Measurements from ENCODE around the gene CD300LD. TPM values are rescaled to one million over a fixed set of nuclear protein-coding genes. Genes with fewer than 3 reads are reported as not detected.

The CD300LD gene
- total RNA-seq (2022): not detected in 2 replicates
- not detected for Bru-seq, nascent RNA
- BruChase-seq, experiment 1, labeled RNA remaining after a 6-hour chase: not detected
- BruChase-seq, experiment 2, labeled RNA remaining after a 2-hour chase: not detected
- long read RNA-seq: 0 reads

DNA sequence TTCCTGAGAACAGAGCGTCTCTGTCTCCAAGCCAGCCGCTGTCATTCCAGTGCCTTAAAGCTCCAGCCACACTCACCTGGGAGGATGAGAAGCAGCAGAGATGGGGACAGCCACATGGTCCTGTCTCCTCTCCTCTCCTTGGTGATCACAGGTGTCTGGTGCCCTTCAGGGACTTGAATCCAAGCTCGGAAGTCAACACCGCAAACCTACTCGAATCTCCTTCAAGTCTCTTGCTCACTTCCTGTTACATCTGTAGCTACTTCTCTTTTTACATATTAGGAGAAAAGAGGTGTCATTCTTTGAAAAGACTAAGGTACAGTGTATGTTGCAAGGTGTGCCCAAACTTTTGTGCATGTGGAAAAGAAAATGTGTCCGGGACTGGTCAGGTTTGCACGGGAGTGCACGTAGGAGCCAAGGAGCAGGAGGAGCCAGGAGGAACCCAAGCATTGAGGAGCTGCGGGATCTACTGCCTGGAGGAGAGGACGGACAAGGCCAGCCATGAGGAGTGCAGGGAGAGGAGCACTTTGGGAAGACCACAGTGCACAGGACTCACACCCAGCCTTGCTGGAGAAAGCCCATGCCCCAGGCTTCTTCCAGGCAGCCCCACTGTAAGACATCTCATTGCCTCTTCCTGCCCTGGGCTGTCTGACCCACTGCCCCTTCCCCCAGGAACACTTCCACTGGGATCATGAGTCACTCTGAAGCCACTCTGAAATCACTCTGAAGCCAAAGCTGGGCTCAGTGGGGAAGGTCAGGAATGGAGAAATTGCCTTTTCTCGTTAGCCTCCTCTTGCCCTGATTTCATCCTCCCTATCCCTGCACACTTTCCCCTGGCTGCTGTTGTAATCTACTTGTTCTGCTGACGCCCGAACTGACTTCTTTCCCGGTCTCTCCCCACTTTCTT, at the start of gene CD300LD:
CD300LD (minus strand) TSS at position 197 of the 904 bp plus-strand sequence; CDS start at position 116, 81 bp downstream.
- TF ChIP-seq, protein P1, sequence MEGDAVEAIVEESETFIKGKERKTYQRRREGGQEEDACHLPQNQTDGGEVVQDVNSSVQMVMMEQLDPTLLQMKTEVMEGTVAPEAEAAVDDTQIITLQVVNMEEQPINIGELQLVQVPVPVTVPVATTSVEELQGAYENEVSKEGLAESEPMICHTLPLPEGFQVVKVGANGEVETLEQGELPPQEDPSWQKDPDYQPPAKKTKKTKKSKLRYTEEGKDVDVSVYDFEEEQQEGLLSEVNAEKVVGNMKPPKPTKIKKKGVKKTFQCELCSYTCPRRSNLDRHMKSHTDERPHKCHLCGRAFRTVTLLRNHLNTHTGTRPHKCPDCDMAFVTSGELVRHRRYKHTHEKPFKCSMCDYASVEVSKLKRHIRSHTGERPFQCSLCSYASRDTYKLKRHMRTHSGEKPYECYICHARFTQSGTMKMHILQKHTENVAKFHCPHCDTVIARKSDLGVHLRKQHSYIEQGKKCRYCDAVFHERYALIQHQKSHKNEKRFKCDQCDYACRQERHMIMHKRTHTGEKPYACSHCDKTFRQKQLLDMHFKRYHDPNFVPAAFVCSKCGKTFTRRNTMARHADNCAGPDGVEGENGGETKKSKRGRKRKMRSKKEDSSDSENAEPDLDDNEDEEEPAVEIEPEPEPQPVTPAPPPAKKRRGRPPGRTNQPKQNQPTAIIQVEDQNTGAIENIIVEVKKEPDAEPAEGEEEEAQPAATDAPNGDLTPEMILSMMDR (IDR thresholded peaks at IDR 0.05; ENCODE audit: unreplicated experiment): no peak
- intact Hi-C loops (cut with micrococcal nuclease): no loop called here
- no peaks in the 10 kb centered on the region for H3K36me3 Mint-ChIP-seq (ENCODE audit: insufficient read depth, unreplicated experiment)
- no peak within 1 kb of the TSS for H3K4me3 Mint-ChIP-seq (ENCODE audit: unreplicated experiment)
- no peaks in the 10 kb centered on the region for H3K9me3 Mint-ChIP-seq (ENCODE audit: unreplicated experiment)
- ChIA-PET POLR2A (interaction anchor here (1.8 kb wide), 1 partner anchor 23 kb away, joined by 6 read pairs; no protein-coding TSS in a partner anchor), CTCF (interaction anchor here (0.9 to 1.8 kb wide), 2 partner anchors 8 to 213 kb away, joined by 3 to 5 read pairs; no protein-coding TSS in a partner anchor)
- H3K27ac Mint-ChIP-seq (ENCODE audit: low read depth, unreplicated experiment): no peak within 1 kb of the TSS
- peaks cover 10% of the 10 kb centered on the region for H3K4me1 Mint-ChIP-seq (ENCODE audit: insufficient read depth, unreplicated experiment)
- no peak for DNase-seq (ENCODE audit: unreplicated experiment)
- BruUV-seq (replicated peaks): no TSS peak
- H3K27me3 Mint-ChIP-seq (ENCODE audit: insufficient read depth, unreplicated experiment): no peaks in the 10 kb centered on the region

DNA sequence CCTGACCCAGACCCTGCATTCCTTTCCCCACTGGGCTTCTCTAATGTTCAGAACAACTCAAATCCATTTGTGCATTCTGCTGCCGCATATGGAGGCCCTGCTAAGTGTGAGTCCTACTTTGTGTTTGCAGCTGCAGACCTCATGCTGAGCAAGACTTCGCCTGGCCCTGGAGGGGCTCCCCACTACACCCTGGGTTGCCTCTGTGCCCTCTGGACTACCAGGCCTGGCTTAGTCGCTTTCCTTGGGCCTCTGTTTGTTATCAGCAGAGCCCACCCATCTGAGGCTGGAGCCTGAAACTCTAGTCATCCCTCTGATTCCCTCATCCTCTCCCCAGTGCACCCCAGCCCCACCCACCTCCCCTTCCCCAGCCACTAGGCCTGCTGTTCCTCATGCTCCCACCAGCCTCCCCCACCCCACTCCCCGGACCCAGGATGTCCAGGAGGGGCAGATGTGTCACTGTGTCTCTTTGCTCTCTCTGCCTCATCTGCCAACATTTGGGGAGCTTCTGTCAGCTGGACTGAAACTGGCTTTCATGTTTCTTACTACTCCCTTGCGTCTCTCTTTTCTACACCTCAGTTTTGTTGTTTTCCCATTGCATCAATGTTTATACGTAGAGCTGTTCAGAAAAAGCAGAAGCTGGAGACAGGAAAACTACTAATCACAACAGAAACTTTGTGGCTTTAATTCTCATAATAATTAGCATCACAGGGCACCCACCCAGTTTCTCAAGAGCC, 49.3 kb upstream of the CD300LD start:
- no TSS peak for BruUV-seq (replicated peaks)
- no peaks in the 10 kb centered on the region for H3K9me3 Mint-ChIP-seq (ENCODE audit: unreplicated experiment)
- H3K4me1 Mint-ChIP-seq (ENCODE audit: insufficient read depth, unreplicated experiment): no peaks in the 10 kb centered on the region
- ChIA-PET CTCF (no interaction called here), POLR2A (no interaction called here)
- H3K27ac Mint-ChIP-seq (ENCODE audit: low read depth, unreplicated experiment): no peak overlapping the region
- intact Hi-C loops (cut with micrococcal nuclease): no loop called here
- TF ChIP-seq, protein P1 (IDR thresholded peaks at IDR 0.05; ENCODE audit: unreplicated experiment): no peak
- H3K36me3 Mint-ChIP-seq (ENCODE audit: insufficient read depth, unreplicated experiment): no peaks in the 10 kb centered on the region
- H3K4me3 Mint-ChIP-seq (ENCODE audit: unreplicated experiment): no peak overlapping the region
- H3K27me3 Mint-ChIP-seq (ENCODE audit: insufficient read depth, unreplicated experiment): peaks cover 35% of the 10 kb centered on the region
- DNase-seq (ENCODE audit: unreplicated experiment): no peak

DNA sequence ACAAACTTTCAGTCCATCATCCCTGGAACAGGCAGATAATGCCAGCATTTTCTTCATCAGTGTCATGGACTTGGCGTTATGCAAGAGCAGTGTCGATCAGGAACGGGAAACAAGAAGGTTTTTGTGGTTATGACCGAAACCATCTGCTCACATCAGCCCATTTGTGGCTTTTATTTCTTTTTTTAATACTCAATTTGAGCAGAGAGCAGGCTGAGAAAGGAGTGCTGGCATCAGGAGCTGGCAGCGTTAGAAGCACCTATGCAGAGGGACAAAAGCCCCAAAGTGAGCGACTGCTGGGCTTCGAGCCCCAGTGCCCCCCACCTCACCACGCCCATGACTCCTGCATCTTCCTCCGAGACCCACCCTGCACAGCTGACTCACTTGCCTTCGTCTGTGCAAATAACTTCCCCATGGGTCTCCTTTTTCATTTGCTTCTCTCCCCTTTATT, 47.6 kb upstream of the CD300LD start:
- H3K27ac Mint-ChIP-seq (ENCODE audit: low read depth, unreplicated experiment): no peak overlapping the region
- peak; percentile 10 for DNase-seq (ENCODE audit: unreplicated experiment)
- H3K9me3 Mint-ChIP-seq (ENCODE audit: unreplicated experiment): no peaks in the 10 kb centered on the region
- H3K27me3 Mint-ChIP-seq (ENCODE audit: insufficient read depth, unreplicated experiment): peaks cover 33% of the 10 kb centered on the region
- ChIA-PET CTCF (interaction anchor here (0.6 to 0.7 kb wide), 2 partner anchors 12 to 18 kb away, joined by 3 read pairs; no protein-coding TSS in a partner anchor), POLR2A (no interaction called here)
- H3K4me1 Mint-ChIP-seq (ENCODE audit: insufficient read depth, unreplicated experiment): no peaks in the 10 kb centered on the region
- no TSS peak for BruUV-seq (replicated peaks)
- no peak overlapping the region for H3K4me3 Mint-ChIP-seq (ENCODE audit: unreplicated experiment)
- intact Hi-C loops (cut with micrococcal nuclease): no loop called here
- TF ChIP-seq, protein P1 (IDR thresholded peaks at IDR 0.05; ENCODE audit: unreplicated experiment): no peak
- no peaks in the 10 kb centered on the region for H3K36me3 Mint-ChIP-seq (ENCODE audit: insufficient read depth, unreplicated experiment)

- intact Hi-C loops (cut with micrococcal nuclease): no loop called here
- no peak overlapping the region for H3K27ac Mint-ChIP-seq (ENCODE audit: low read depth, unreplicated experiment)
- DNase-seq (ENCODE audit: unreplicated experiment): no peak
- peaks cover 15% of the 10 kb centered on the region for H3K27me3 Mint-ChIP-seq (ENCODE audit: insufficient read depth, unreplicated experiment)
- ChIA-PET POLR2A (interaction anchor here (1.0 kb wide), 1 partner anchor 19 kb away, joined by 3 read pairs; no protein-coding TSS in a partner anchor), CTCF (interaction anchor here (0.7 to 1.2 kb wide), 3 partner anchors 18 to 27 kb away, joined by 3 read pairs; no protein-coding TSS in a partner anchor)
- no peaks in the 10 kb centered on the region for H3K9me3 Mint-ChIP-seq (ENCODE audit: unreplicated experiment)
- H3K36me3 Mint-ChIP-seq (ENCODE audit: insufficient read depth, unreplicated experiment): no peaks in the 10 kb centered on the region
- no peak overlapping the region for H3K4me3 Mint-ChIP-seq (ENCODE audit: unreplicated experiment)
- BruUV-seq (replicated peaks): no TSS peak
- TF ChIP-seq, protein P1 (IDR thresholded peaks at IDR 0.05; ENCODE audit: unreplicated experiment): no peak
- H3K4me1 Mint-ChIP-seq (ENCODE audit: insufficient read depth, unreplicated experiment): no peaks in the 10 kb centered on the region
Observed at GRCh38 chr17:74637926-74638325, 45.8 kb upstream of the CD300LD start.
